H1 (cell line): ENCODE data around the gene DNMT3B.

Experiments used
- CREB1 ChIP-seq: IDR thresholded peaks from 2 replicates; pipeline ENCODE4 v1.6.1; 2012; ENCODE audit warnings: inconsistent platforms
- EZH2 ChIP-seq: fragments of 200-600 bp; sonication (generic); IDR thresholded peaks from 2 replicates; pipeline ENCODE4 v1.7.1; 2012; ENCODE audit warnings: low read depth, mild to moderate bottlenecking, moderate library complexity, low read length, inconsistent platforms; ENCODE audit not compliant: severe bottlenecking
- TAF1 ChIP-seq: IDR thresholded peaks from 2 replicates; pipeline ENCODE4 v1.6.1; 2011; ENCODE audit warnings: mild to moderate bottlenecking, low read depth, low read length

GRCh38 chr20:32751293-32751692 lies 10.9 kb upstream of the DNMT3B start:
- TF ChIP-seq EZH2 (no peak), TAF1 (no peak), CREB1 (no peak)
